Effector memory CD8-positive, alpha-beta T cell (primary cell): Measurements from ENCODE around the gene PTPRK.

Source experiments
- ATAC-seq: fragments of 150-1000 bp; cut with Tn5 transposase; replicated peaks from 2 replicates; pipeline ENCODE4 v1.10.0; 2021; ENCODE audit warnings: mild to moderate bottlenecking, moderate library complexity
- DNase-seq, 3 experiments: peaks; one replicate each; pipeline ENCODE4 v3.0.0; 2021
- H3K27ac Mint-ChIP-seq, 2 donors: one replicate each; pipeline ENCODE4 v1.8.0; 2022; ENCODE audit warnings: mild to moderate bottlenecking in 2 of 2, mixed read lengths in 2 of 2, moderate library complexity in 2 of 2
- H3K27me3 Mint-ChIP-seq, 2 donors: one replicate each; pipeline ENCODE4 v1.8.0; 2022; ENCODE audit warnings: mixed read lengths in 2 of 2
- H3K36me3 Mint-ChIP-seq: one replicate; pipeline ENCODE4 v1.8.0; 2022; ENCODE audit warnings: mild to moderate bottlenecking, moderate library complexity, mixed read lengths; ENCODE audit not compliant: insufficient read depth
- H3K4me1 Mint-ChIP-seq, 2 donors: one replicate each; pipeline ENCODE4 v1.8.0; 2022; ENCODE audit warnings: low read depth in 2 of 2, mixed read lengths in 2 of 2
- H3K4me3 Mint-ChIP-seq, 2 donors: one replicate each; pipeline ENCODE4 v1.8.0; 2022; ENCODE audit warnings: mild to moderate bottlenecking in 2 of 2, mixed read lengths in 2 of 2, moderate library complexity in 2 of 2
- H3K9me3 Mint-ChIP-seq, 2 donors: one replicate each; pipeline ENCODE4 v1.8.0; 2022; ENCODE audit warnings: mixed read lengths in 2 of 2

PTPRK gene

GRCh38 chr6:128368213-128368944, 152.0 kb downstream of the PTPRK start:
- Mint-ChIP-seq H3K36me3 (no peaks in the 10 kb centered on the region), H3K4me3 (no peak overlapping the region)

GRCh38 chr6:128367437-128367836, 153.0 kb downstream of the PTPRK start:
- no peak overlapping the region for H3K27ac Mint-ChIP-seq
- H3K4me1 Mint-ChIP-seq, result no peaks in the 10 kb centered on the region
- ATAC-seq, result no peak
- H3K9me3 Mint-ChIP-seq, result no peaks in the 10 kb centered on the region
- no peaks in the 10 kb centered on the region for H3K36me3 Mint-ChIP-seq
- DNase-seq, result no peak
- H3K4me3 Mint-ChIP-seq, result no peak overlapping the region
- H3K27me3 Mint-ChIP-seq, result no peaks in the 10 kb centered on the region

More at GRCh38 chr6:128368213-128368944, 152.0 kb downstream of the PTPRK start:
- no peaks in the 10 kb centered on the region for H3K27me3 Mint-ChIP-seq
- H3K4me1 Mint-ChIP-seq, result no peaks in the 10 kb centered on the region
- ATAC-seq, result no peak
- no peak for DNase-seq
- no peaks in the 10 kb centered on the region for H3K9me3 Mint-ChIP-seq
- no peak overlapping the region for H3K27ac Mint-ChIP-seq

GRCh38 chr6:128365520-128366160, 154.8 kb downstream of the PTPRK start:
- no peak overlapping the region for H3K27ac Mint-ChIP-seq
- no peak for DNase-seq
- H3K36me3 Mint-ChIP-seq, result no peaks in the 10 kb centered on the region
- H3K27me3 Mint-ChIP-seq, result no peaks in the 10 kb centered on the region
- no peak for ATAC-seq
- no peaks in the 10 kb centered on the region for H3K9me3 Mint-ChIP-seq
- no peaks in the 10 kb centered on the region for H3K4me1 Mint-ChIP-seq
- H3K4me3 Mint-ChIP-seq, result no peak overlapping the region

GRCh38 chr6:128364766-128365519, 155.5 kb downstream of the PTPRK start:
- Mint-ChIP-seq H3K36me3 (no peaks in the 10 kb centered on the region), H3K27ac (no peak overlapping the region), H3K27me3 (no peaks in the 10 kb centered on the region), H3K4me3 (no peak overlapping the region), H3K4me1 (no peaks in the 10 kb centered on the region), H3K9me3 (no peaks in the 10 kb centered on the region)
- ATAC-seq (no peak), DNase-seq (no peak)

GRCh38 chr6:128363020-128363813, 157.2 kb downstream of the PTPRK start:
- DNase-seq (no peak), ATAC-seq (no peak)
- no peaks in the 10 kb centered on the region for H3K9me3 Mint-ChIP-seq
- H3K36me3 Mint-ChIP-seq, result no peaks in the 10 kb centered on the region
- H3K27me3 Mint-ChIP-seq, result no peaks in the 10 kb centered on the region
- H3K27ac Mint-ChIP-seq, result no peak overlapping the region
- no peaks in the 10 kb centered on the region for H3K4me1 Mint-ChIP-seq
- H3K4me3 Mint-ChIP-seq, result no peak overlapping the region

- ATAC-seq (no peak), DNase-seq (no peak)
- H3K4me1 Mint-ChIP-seq, result no peaks in the 10 kb centered on the region
- H3K27me3 Mint-ChIP-seq, result peaks cover 0 to 4% of the 10 kb centered on the region in 2 donors
- H3K4me3 Mint-ChIP-seq, result no peak overlapping the region
- H3K36me3 Mint-ChIP-seq, result no peaks in the 10 kb centered on the region
- H3K9me3 Mint-ChIP-seq, result no peaks in the 10 kb centered on the region
- no peak overlapping the region for H3K27ac Mint-ChIP-seq
Measured at GRCh38 chr6:128361378-128361777, 159.0 kb downstream of the PTPRK start.

GRCh38 chr6:128358244-128358776, 162.1 kb downstream of the PTPRK start:
- Mint-ChIP-seq H3K27me3 (peaks cover 0 to 10% of the 10 kb centered on the region in 2 donors), H3K36me3 (no peaks in the 10 kb centered on the region), H3K9me3 (no peaks in the 10 kb centered on the region), H3K4me1 (no peaks in the 10 kb centered on the region), H3K4me3 (no peak overlapping the region), H3K27ac (no peak overlapping the region)
- ATAC-seq (no peak), DNase-seq (no peak)

GRCh38 chr6:128357392-128358130, 162.8 kb downstream of the PTPRK start:
- Mint-ChIP-seq H3K27me3 (peaks cover 0 to 10% of the 10 kb centered on the region in 2 donors), H3K4me3 (no peak overlapping the region), H3K4me1 (no peaks in the 10 kb centered on the region), H3K36me3 (no peaks in the 10 kb centered on the region), H3K9me3 (no peaks in the 10 kb centered on the region), H3K27ac (no peak overlapping the region)
- no peak for DNase-seq
- ATAC-seq, result no peak

GRCh38 chr6:128352366-128352765, 168.0 kb downstream of the PTPRK start:
- Mint-ChIP-seq H3K4me1 (no peaks in the 10 kb centered on the region), H3K4me3 (no peak overlapping the region), H3K9me3 (no peaks in the 10 kb centered on the region), H3K27me3 (peaks cover 6 to 16% of the 10 kb centered on the region in 2 donors), H3K27ac (no peak overlapping the region), H3K36me3 (no peaks in the 10 kb centered on the region)
- ATAC-seq (no peak), DNase-seq (no peak)

- DNase-seq (no peak), ATAC-seq (no peak)
- Mint-ChIP-seq H3K9me3 (no peaks in the 10 kb centered on the region), H3K27me3 (peaks cover 11 to 14% of the 10 kb centered on the region in 2 donors), H3K27ac (no peak overlapping the region), H3K4me1 (no peaks in the 10 kb centered on the region), H3K4me3 (no peak overlapping the region), H3K36me3 (no peaks in the 10 kb centered on the region)
Measured at GRCh38 chr6:128351255-128351514, 169.2 kb downstream of the PTPRK start.

GRCh38 chr6:128350416-128351254, 169.8 kb downstream of the PTPRK start:
- H3K9me3 Mint-ChIP-seq, result no peaks in the 10 kb centered on the region
- DNase-seq (no peak), ATAC-seq (no peak)
- no peaks in the 10 kb centered on the region for H3K36me3 Mint-ChIP-seq
- no peak overlapping the region for H3K27ac Mint-ChIP-seq
- H3K27me3 Mint-ChIP-seq, result peaks cover 10 to 11% of the 10 kb centered on the region in 2 donors
- no peak overlapping the region for H3K4me3 Mint-ChIP-seq
- no peaks in the 10 kb centered on the region for H3K4me1 Mint-ChIP-seq

GRCh38 chr6:128347123-128347522, 173.3 kb downstream of the PTPRK start:
- ATAC-seq (no peak), DNase-seq (no peak)
- Mint-ChIP-seq H3K4me3 (no peak overlapping the region), H3K36me3 (no peaks in the 10 kb centered on the region), H3K4me1 (no peaks in the 10 kb centered on the region), H3K27ac (no peak overlapping the region), H3K9me3 (no peaks in the 10 kb centered on the region), H3K27me3 (peaks cover 17 to 21% of the 10 kb centered on the region in 2 donors)
